Measurements from ENCODE around the gene UBE2J2. TPM values are rescaled to one million over a fixed set of nuclear protein-coding genes. Genes with fewer than 3 reads are reported as not detected.

Gene UBE2J2
- total RNA-seq, 2 donors from 2014 or later, result 27.5 to 33.5 TPM

- DNase-seq (ENCODE audit: low spot score), result no peak
- TF ChIP-seq, protein P1, sequence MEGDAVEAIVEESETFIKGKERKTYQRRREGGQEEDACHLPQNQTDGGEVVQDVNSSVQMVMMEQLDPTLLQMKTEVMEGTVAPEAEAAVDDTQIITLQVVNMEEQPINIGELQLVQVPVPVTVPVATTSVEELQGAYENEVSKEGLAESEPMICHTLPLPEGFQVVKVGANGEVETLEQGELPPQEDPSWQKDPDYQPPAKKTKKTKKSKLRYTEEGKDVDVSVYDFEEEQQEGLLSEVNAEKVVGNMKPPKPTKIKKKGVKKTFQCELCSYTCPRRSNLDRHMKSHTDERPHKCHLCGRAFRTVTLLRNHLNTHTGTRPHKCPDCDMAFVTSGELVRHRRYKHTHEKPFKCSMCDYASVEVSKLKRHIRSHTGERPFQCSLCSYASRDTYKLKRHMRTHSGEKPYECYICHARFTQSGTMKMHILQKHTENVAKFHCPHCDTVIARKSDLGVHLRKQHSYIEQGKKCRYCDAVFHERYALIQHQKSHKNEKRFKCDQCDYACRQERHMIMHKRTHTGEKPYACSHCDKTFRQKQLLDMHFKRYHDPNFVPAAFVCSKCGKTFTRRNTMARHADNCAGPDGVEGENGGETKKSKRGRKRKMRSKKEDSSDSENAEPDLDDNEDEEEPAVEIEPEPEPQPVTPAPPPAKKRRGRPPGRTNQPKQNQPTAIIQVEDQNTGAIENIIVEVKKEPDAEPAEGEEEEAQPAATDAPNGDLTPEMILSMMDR (IDR thresholded peaks at IDR 0.05), result no peak
- peaks cover 6% of the 10 kb centered on the region for H3K36me3 ChIP-seq
Observed at GRCh38 chr1:1298861-1299685, 25.4 kb upstream of the UBE2J2 start.

GRCh38 chr1:1297802-1298424, 24.3 kb upstream of the UBE2J2 start:
- H3K36me3 ChIP-seq, result peaks cover 6% of the 10 kb centered on the region
- no peaks in the 10 kb centered on the region for H3K27me3 ChIP-seq
- no peak overlapping the region for H3K27ac ChIP-seq
- TF ChIP-seq, protein P1 (IDR thresholded peaks at IDR 0.05), result no peak
- no peak overlapping the region for H3K4me3 ChIP-seq
- no peaks in the 10 kb centered on the region for H3K9me3 ChIP-seq
- H3K4me1 ChIP-seq, result no peaks in the 10 kb centered on the region
- no peak for DNase-seq (ENCODE audit: low spot score)

More at GRCh38 chr1:1298861-1299685, 25.4 kb upstream of the UBE2J2 start:
- H3K9me3 ChIP-seq, result no peaks in the 10 kb centered on the region
- H3K27ac ChIP-seq, result no peak overlapping the region
- H3K4me1 ChIP-seq, result peaks cover 0 to 4% of the 10 kb centered on the region in 2 donors
- H3K27me3 ChIP-seq, result no peaks in the 10 kb centered on the region
- no peak overlapping the region for H3K4me3 ChIP-seq

- Histone ChIP-seq H3K27ac (no peak overlapping the region), H3K9me3 (no peaks in the 10 kb centered on the region), H3K27me3 (no peaks in the 10 kb centered on the region), H3K36me3 (peaks cover 6% of the 10 kb centered on the region), H3K4me3 (no peak overlapping the region), H3K4me1 (peaks cover 0 to 4% of the 10 kb centered on the region in 2 donors)
- TF ChIP-seq, protein P1 (IDR thresholded peaks at IDR 0.05), result no peak
- no peak for DNase-seq (ENCODE audit: low spot score)
Observed at GRCh38 chr1:1296070-1297061, 22.7 kb upstream of the UBE2J2 start.

DNA sequence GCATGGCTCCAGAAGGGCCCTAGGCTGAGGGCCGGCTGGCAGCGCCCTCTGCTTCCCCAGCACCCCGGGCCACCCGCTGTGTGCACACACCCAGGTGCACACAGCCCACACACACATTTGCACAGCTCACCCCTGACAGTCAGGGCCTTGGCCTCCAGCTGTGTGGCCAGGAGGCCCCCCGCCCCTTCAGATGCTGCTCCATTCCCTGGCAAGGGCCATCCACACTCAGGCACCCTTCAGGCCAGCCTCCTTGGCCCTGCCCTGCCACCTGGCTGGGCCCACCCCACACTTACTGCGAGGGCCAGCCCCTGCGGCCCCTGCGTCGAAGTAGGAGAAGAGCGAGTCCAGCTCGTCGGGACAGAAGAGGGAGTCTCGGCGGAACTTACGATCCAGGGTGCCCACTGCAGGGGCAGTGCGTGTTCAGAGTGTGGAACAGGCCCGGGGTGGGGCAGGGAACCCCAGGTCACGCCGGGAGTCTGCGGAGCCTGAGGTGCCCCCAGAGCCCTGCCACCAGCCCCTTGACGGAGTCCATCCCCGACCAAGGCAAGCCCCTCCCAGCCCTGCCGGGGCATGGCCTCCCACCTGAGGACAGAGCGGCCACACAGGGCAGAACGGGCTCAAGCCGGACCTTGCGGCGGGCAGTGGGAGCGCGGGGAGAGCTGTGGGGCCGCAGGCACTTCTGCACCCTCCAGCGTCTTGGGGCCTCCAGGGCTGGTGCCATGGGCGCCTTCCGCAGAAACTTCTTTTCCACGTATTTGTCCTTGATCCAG, 21.7 kb upstream of the UBE2J2 start:
- H3K36me3 ChIP-seq, result peaks cover 6% of the 10 kb centered on the region
- H3K27ac ChIP-seq, result no peak overlapping the region
- H3K4me3 ChIP-seq, result no peak overlapping the region
- no peaks in the 10 kb centered on the region for H3K27me3 ChIP-seq
- DNase-seq (ENCODE audit: low spot score), result no peak
- H3K9me3 ChIP-seq, result no peaks in the 10 kb centered on the region
- peaks cover 0 to 14% of the 10 kb centered on the region in 2 donors for H3K4me1 ChIP-seq
- TF ChIP-seq, protein P1 (IDR thresholded peaks at IDR 0.05), result no peak

All from right atrium auricular region (tissue), 2 donors.